Heart left ventricle (tissue), 16 donors: ENCODE measurements around the gene NALF2. TPM values are rescaled to one million over a fixed set of nuclear protein-coding genes. Genes with fewer than 3 reads are reported as not detected.

Source experiments
- ATAC-seq, 4 donors: fragments of 200-7000 bp; cut with Tn5 transposase; one replicate each; pipeline ENCODE4 v1.9.1; 2020 to 2022; ENCODE audit warnings: moderate library complexity in 4 of 4, mild to moderate bottlenecking in 3 of 4, moderate number of reproducible peaks in 1 of 4
- DNase-seq, 5 donors: peaks; one replicate each; pipeline ENCODE4 v3.0.0-alpha.2; 2020
- H3K27ac ChIP-seq, 12 donors: fragments of 200-600 bp; sonication (generic) in 4 of 12; one replicate each; pipeline versions ENCODE4 v1.5.0 to v1.8.0; 2016 to 2022; ENCODE audit warnings: mild to moderate bottlenecking in 2 of 12
- H3K27me3 ChIP-seq, 9 donors: fragments of 200-600 bp; sonication (generic) in 2 of 9; one replicate each; pipeline versions ENCODE4 v1.5.1 to v1.8.0; 2016 to 2022; ENCODE audit warnings: mild to moderate bottlenecking in 3 of 9
- H3K36me3 ChIP-seq, 9 donors: fragments of 200-600 bp; sonication (generic) in 2 of 9; one replicate each; pipeline versions ENCODE4 v1.5.0 to v1.8.0; 2018 to 2022; ENCODE audit warnings: mild to moderate bottlenecking in 2 of 9
- H3K4me1 ChIP-seq, 12 donors: fragments of 200-600 bp; sonication (generic) in 4 of 12; one replicate each; pipeline versions ENCODE4 v1.5.0 to v1.8.0; 2016 to 2022; ENCODE audit warnings: mild to moderate bottlenecking in 3 of 12
- H3K4me3 ChIP-seq, 12 donors: fragments of 200-600 bp; sonication (generic) in 4 of 12; one replicate each; pipeline versions ENCODE4 v1.5.0 to v1.8.0; 2017 to 2022; ENCODE audit warnings: mild to moderate bottlenecking in 9 of 12, moderate library complexity in 4 of 12
- H3K9me3 ChIP-seq, 12 donors: fragments of 200-600 bp; sonication (generic) in 4 of 12; one replicate each; pipeline versions ENCODE4 v1.5.0 to v1.8.0; 2016 to 2022; ENCODE audit warnings: mild to moderate bottlenecking in 1 of 12
- POLR2A ChIP-seq, 2 donors: fragments of 450-650 bp; IDR thresholded peaks; one replicate each; pipeline ENCODE4 v1.6.1; 2017; ENCODE audit warnings: antibody characterized with exemption in 2 of 2, mild to moderate bottlenecking in 2 of 2, moderate library complexity in 2 of 2
- WGBS, 4 donors: extraction: QIAGEN DNeasy Blood & Tissue Kit in 2 of 4; methylation state at CpG; one replicate each; pipeline versions ENCODE4 v1.1.5 to v1.1.7; 2013 to 2018; 5-methylcytosine and 5-hydroxymethylcytosine counted together
- intact Hi-C, 10 donors: fragments of 100-400 bp; cut with DNase I; formaldehyde crosslinking; loops; one replicate each; pipeline versions ENCODE4 v1.11.1 to v1.14.2; 2022
- polyA plus RNA-seq, 2 donors: library from polyadenylated mRNA; stranded (reverse); fragments of 200-250 nt; gene quantifications; one replicate each; pipeline ENCODE4 v1.2.3, GENCODE V29; 2013
- total RNA-seq, 9 donors: library from RNA; depleted of rRNA in 2 of 9; stranded (reverse); fragments of >200 nt in 2 of 9; fragmentation: NEBNext Ultra II Directional in 3 of 9; extraction: Animal tissue kit (Norgen Biotek cat#: 25700) in 3 of 9; gene quantifications; one replicate each; pipeline versions ENCODE4 v1.1.0 to v1.2.4, GENCODE V29; 2016 to 2023
- TF ChIP-seq, protein P1 (sequence below), 12 donors: fragments of 200-600 bp; sonication (generic) in 4 of 12; IDR thresholded peaks; one replicate each; pipeline versions ENCODE4 v1.5.0 to v1.8.0; 2018 to 2022; ENCODE audit warnings: antibody characterized with exemption in 12 of 12, mild to moderate bottlenecking in 5 of 12
- donor health status: ischemic (EF 13 %, LVEDD 7.1; RV severe dilation, severe dysfunction).
- donor health status: healthy with polysubstance abuse.
- donor health status: DM: no; HTN: yes; CAD: no.
- donor health status: DM: no; HTN: no; CAD: no.
- donor health status: ischemic (EF 25% LVEDD 6.9; RV normal size, moderate dysfunction).
- donor health status: ischemic (EF 25% LVEDD 5.7; RV mildly dilated, moderate dysfunction).
- donor health status: healthy.
- donor health status: DM: yes; HTN: yes; CAD: no.
- donor health status: ischemic (EF 35%, LVEDD 5.7; RV mildly dilated, moderate dysfunction).
- donor health status: nonischemic (EF 11% LVEDD 7.7; RV severe dilation, severe dysfunction).
- donor health status: DM: yes; HTN: yes; CAD: no.
- donor health status: PGD.
- donor health status: ischemic (EF 29% LVEDD 5.4; RV normal size, mild dysfunction).
- donor health status: nonischemic (EF 23%, LVEDD 6.1; RV moderate dilation, normal function).

The NALF2 gene
- total and polyA plus RNA-seq, 11 donors = 1.5 to 60.5 (median 18.0) TPM

DNA sequence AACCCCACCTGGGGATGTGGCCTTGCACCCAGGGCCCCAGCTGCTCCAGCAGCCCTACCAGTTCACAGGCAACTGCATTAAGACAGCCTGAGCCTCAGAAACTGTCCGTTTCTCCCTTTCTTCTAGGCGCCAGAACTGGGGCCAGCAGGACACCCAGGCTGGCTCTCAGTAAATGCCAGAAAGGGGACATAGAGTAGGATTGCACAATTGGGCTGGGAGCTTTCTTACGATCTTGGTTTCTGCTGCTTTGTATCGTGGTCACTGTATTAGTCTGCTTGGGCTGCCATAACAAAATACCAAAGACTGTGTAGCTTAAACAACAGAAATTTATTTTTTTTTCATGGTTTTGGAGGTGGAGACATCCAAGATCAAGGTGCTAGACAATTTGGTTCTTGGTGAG, 48.4 kb downstream of the NALF2 start:
- Histone ChIP-seq H3K4me1 (no peaks in the 10 kb centered on the region), H3K36me3 (no peaks in the 10 kb centered on the region), H3K9me3 (peaks cover 0 to 3% (median 0%) of the 10 kb centered on the region in 12 donors), H3K4me3 (no peak overlapping the region), H3K27me3 (peaks cover 0 to 12% (median 0%) of the 10 kb centered on the region in 9 donors), H3K27ac (no peak overlapping the region)
- TF ChIP-seq, protein P1, sequence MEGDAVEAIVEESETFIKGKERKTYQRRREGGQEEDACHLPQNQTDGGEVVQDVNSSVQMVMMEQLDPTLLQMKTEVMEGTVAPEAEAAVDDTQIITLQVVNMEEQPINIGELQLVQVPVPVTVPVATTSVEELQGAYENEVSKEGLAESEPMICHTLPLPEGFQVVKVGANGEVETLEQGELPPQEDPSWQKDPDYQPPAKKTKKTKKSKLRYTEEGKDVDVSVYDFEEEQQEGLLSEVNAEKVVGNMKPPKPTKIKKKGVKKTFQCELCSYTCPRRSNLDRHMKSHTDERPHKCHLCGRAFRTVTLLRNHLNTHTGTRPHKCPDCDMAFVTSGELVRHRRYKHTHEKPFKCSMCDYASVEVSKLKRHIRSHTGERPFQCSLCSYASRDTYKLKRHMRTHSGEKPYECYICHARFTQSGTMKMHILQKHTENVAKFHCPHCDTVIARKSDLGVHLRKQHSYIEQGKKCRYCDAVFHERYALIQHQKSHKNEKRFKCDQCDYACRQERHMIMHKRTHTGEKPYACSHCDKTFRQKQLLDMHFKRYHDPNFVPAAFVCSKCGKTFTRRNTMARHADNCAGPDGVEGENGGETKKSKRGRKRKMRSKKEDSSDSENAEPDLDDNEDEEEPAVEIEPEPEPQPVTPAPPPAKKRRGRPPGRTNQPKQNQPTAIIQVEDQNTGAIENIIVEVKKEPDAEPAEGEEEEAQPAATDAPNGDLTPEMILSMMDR (IDR thresholded peaks at IDR 0.05) = no peak
- TF ChIP-seq POLR2A (IDR thresholded peaks at IDR 0.05) = no peak
- WGBS, 4 donors = 68 to 86% (median 83%) methylated on average over 4 of the region's 4 CpGs
- DNase-seq (no peak), ATAC-seq (no peak)
- intact Hi-C loops = no loop called here

Other genes starting within 250 kb of the NALF2 start
- gene EDA, start 111.8 kb downstream of the NALF2 start, total RNA-seq = 10 to 100 TPM in 2 of 9 donors, 1 to 10 TPM in 7; 4.2 to 13.6 (median 6.3) TPM
- 1 to 10 TPM; 2.1 to 6.3 TPM for gene EDA, start 111.8 kb downstream of the NALF2 start, polyA plus RNA-seq